HG02938 (cell line): ENCODE data around the gene BZW1.

Source experiments
- ATAC-seq: cut with Tn5 transposase; IDR thresholded peaks from one replicate; pipeline ENCODE4 v1.9.1; 2021; ENCODE audit warnings: mild to moderate bottlenecking, moderate library complexity; ENCODE audit not compliant: unreplicated experiment

BZW1 gene

DNA sequence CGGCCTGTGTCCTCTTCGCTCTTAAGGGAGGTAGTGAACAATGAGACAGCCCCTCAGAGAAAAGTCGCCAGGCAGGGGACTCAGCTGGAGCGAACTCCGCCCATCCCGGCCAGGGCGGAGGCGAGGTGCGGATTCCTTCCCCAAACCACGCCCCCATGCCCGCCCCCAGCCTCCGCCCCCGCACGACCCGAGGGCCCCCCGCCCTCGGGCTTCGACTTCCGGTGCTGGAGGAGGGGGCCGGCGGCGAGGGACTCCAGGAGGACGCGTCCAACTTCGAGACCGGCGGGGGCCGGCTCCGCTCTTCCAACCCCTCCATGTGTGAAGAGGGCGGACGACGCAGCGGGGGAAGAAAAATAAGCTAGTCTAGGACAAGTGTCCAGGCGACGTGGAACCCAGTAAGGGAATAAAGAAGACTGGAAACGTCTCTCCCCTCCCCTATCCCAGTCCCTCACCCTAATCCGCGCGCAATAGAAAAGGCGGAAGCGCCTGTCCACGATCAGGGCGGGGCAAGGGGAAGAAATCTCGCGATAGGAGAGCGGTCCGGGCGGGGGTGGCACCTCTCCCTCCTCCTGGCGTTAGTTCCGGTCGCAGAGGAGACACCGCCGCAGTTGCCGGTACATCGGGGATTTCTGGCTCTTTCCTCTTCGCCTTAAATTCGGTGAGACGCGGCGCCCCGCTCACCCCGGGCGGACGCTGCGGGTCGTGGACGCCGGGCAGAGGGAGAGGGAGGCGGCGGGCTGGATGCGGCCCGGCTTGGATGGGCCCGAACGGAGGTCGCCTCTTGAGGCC lies at the start of gene BZW1:
BZW1 (plus strand) TSS at position 578 of the 789 bp plus-strand sequence. CDS start 1,308 bp downstream, outside the sequence.
- peak; percentile 77 for ATAC-seq

DNA sequence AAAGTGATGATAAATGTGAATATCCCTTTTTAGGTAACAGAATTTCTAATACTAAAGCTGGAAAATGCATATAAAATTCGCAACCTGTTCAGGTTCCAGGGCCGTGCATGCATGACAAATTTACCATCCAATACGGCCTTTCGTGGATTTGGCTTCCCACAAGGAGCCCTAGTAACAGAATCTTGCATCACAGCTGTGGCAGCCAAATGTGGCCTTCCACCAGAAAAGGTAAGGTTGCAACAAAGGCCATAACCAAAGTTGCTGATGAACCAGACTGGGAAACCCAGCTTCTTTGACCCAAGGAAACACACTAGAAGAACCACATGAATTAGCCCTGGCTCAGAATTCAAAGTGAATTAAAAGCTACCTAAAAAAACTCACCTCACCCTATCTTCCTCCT lies 49.6 kb upstream of the BZW1 start:
- no peak for ATAC-seq

GRCh38 chr2:200763422-200763821 lies 48.3 kb upstream of the BZW1 start:
- no peak for ATAC-seq

DNA sequence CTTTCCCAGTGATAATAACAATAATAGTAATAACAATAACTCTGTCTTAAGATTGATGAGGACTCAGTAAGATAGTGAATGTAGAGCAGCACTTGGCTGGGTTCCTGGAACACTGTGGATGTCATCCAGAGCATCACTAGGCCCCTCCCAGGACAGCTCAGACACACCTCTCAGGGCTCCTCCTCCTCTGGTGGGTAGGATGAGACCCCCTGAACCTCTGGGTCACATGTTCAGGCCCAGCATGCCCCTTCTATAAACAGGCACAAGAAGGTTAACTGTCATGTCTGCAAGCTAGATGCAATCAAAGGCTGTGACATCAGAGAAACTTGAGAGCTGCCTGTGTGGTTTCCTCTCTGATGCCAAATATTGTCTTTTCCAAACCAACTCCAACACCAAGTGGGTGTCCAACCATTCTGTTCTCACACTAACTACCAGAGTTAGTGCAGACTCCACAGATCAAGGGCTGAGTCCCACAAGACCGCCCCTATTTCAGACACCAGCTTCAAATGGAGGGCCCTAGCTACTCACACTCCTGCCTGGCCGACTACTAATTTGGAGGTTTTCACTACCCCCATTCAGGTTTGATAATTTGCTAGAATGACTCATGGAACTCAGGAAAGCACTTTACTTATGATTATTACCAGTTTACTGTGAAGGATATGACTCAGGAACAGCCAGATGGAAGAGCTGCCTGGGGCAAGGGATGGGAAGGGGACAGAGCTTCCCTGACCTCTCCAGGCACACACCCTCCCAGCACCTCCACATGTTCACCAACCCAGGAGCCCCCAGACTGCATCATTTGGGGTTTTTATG lies 46.4 kb upstream of the BZW1 start:
- ATAC-seq = peak; percentile 73

GRCh38 chr2:200765995-200766660 lies 45.6 kb upstream of the BZW1 start:
- ATAC-seq = no peak

- ATAC-seq = no peak
Measured at GRCh38 chr2:200767111-200767885, 44.4 kb upstream of the BZW1 start.

DNA sequence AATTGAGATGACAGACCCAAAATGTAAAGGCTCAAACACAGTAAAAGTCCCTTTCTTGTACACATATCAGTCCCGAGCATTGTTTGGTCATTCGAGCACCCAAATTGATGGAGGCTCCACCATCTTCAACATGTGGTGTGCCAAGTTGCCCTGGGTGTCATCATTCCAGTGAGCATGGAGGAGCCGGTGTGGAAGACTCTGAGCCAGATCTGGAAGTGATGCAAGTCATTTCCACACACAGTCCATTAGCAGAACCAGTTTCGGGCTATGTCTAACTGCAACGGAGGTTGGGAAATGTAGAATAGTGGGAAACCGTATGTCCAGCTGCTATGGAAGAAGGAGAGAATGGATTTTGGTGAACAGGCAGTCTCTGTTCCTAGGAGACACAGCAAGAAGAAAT lies 40.9 kb upstream of the BZW1 start:
- no peak for ATAC-seq

GRCh38 chr2:200772620-200773019 lies 39.1 kb upstream of the BZW1 start:
- no peak for ATAC-seq

DNA sequence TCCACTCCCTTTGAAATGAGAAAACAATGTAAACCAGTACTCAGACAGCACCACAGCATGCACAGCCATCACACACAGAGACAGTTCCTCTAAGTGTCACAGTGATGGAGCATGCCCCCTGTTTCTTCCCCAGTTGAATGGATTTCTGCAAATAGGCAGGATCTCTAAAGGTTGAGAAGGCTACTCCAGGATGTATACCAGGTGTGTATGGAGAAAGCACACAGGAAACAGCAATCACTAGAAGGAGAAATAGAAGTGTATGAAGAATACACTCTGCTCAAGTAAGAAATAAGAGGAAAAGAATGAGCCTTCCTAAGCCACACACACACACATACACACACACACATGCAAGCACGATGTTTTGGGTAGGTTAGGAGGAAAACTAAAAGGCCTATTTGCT lies 38.6 kb upstream of the BZW1 start:
- ATAC-seq = no peak

- no peak for ATAC-seq
Measured at GRCh38 chr2:200774920-200775319, 36.8 kb upstream of the BZW1 start.

GRCh38 chr2:200777275-200777674 lies 34.4 kb upstream of the BZW1 start:
- ATAC-seq = no peak

- no peak for ATAC-seq
Measured at GRCh38 chr2:200778038-200778437, 33.7 kb upstream of the BZW1 start.

- ATAC-seq = no peak
Measured at GRCh38 chr2:200779214-200779613, 32.5 kb upstream of the BZW1 start.

DNA sequence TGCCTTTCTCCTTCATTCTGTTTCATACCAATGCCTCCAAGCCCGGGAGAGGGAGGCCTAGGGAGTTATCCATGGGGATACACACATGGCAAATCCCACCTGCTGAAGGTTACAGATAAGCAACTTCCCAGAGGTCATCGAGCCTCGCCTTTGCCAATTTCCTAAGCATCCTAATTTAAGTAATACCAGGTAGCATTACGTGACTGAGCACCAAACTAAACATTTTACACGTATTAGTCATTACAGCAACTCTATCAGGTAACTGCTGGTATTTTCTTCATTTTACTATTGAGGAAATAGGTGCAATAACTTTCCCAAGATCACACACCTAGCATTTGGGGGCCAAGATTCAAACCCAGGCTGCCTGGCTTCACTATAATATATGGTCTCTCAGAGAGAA lies 30.1 kb upstream of the BZW1 start:
- ATAC-seq = no peak

GRCh38 chr2:200782251-200782650 lies 29.5 kb upstream of the BZW1 start:
- ATAC-seq = no peak

- no peak for ATAC-seq
Measured at GRCh38 chr2:200784215-200784614, 27.5 kb upstream of the BZW1 start.

DNA sequence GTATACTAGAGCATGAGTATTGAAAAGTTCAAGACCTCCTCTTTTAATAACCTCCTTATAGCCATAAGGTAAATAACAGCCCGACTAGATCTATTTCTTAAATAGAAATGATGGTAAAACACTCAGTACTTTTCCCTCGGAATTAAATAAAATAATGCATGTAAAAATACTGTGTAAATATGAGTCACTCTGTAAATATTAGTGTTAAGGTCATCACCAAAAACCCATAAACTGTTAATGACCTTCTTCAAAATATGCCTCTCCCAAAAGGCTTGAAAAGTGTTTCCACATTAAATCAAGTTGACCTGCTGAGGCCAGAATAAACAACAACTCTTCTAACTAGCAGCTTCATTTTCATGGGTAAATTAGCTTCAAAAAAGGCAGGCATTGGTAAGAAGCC lies 25.3 kb upstream of the BZW1 start:
- ATAC-seq = no peak

- ATAC-seq = no peak
Measured at GRCh38 chr2:200786826-200787225, 24.9 kb upstream of the BZW1 start.

GRCh38 chr2:200787351-200788120 lies 24.2 kb upstream of the BZW1 start:
- no peak for ATAC-seq

DNA sequence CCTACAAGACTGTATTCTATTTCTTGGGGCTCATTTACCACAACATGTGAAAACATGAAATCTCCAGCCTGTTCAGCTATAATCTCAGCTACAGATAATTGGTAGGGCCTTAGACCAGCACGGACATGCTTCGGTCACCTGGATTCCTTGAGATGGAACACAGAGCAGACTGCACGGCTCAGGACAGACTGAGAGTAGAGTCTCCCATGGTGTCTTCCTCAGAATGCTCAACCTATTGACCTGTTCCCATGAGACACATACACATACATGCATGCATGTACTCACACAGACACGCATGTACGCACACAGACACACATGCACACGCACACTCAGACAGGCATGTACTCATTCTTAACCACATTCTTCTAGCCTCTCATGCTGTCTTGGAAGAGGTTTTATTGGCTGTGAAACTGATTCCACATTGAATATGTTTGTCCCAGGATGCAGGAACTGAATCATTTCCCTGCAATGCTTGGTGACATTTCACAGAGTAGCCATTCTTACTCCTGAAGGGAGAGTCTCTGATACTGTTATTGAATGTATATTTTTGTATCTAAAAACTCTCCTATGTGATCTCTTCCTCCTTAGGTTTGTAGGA lies 23.5 kb upstream of the BZW1 start:
- ATAC-seq = no peak
